ENCODE data around the gene SIPA1L3. TPM values are rescaled to one million over a fixed set of nuclear protein-coding genes. Genes with fewer than 3 reads are reported as not detected.
A peak's percentile ranks its signal among the peaks of the same experiment; 100 is the strongest.

SIPA1L3 gene, protein sequence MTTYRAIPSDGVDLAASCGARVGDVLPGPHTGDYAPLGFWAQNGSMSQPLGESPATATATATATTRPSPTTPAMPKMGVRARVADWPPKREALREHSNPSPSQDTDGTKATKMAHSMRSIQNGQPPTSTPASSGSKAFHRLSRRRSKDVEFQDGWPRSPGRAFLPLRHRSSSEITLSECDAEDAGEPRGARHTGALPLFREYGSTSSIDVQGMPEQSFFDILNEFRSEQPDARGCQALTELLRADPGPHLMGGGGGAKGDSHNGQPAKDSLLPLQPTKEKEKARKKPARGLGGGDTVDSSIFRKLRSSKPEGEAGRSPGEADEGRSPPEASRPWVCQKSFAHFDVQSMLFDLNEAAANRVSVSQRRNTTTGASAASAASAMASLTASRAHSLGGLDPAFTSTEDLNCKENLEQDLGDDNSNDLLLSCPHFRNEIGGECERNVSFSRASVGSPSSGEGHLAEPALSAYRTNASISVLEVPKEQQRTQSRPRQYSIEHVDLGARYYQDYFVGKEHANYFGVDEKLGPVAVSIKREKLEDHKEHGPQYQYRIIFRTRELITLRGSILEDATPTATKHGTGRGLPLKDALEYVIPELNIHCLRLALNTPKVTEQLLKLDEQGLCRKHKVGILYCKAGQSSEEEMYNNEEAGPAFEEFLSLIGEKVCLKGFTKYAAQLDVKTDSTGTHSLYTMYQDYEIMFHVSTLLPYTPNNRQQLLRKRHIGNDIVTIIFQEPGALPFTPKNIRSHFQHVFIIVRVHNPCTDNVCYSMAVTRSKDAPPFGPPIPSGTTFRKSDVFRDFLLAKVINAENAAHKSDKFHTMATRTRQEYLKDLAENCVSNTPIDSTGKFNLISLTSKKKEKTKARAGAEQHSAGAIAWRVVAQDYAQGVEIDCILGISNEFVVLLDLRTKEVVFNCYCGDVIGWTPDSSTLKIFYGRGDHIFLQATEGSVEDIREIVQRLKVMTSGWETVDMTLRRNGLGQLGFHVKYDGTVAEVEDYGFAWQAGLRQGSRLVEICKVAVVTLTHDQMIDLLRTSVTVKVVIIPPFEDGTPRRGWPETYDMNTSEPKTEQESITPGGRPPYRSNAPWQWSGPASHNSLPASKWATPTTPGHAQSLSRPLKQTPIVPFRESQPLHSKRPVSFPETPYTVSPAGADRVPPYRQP (N-terminal part only)
- total RNA-seq (2021; ENCODE audit: unreplicated experiment) (66.3 TPM), Bru-seq, nascent RNA (percentile 76 among the genes with signal in this experiment), BruChase-seq, experiment 1, labeled RNA remaining after a 2-hour chase (percentile 67 among the genes with signal in this experiment), BruChase-seq, experiment 2, labeled RNA remaining after a 6-hour chase (percentile 75 among the genes with signal in this experiment)
- 49.7 TPM for polyA plus RNA-seq (2012; ENCODE audit: insufficient read length)
- long read RNA-seq, partial matches to known transcripts, result 10 of 45 reads
- long read RNA-seq, other reads (novel, unspliced or antisense), result 34 of 45 reads

- peak; percentile 80 for DNase-seq (ENCODE audit: low read depth, low spot score)
- POLR2A ChIA-PET, result interaction anchor here (1.2 kb wide), 1 partner anchor 25 kb away, joined by 6 read pairs; no protein-coding TSS in a partner anchor
- in situ Hi-C loops (cut with HindIII; ENCODE audit: low pct_unique_long_range_greater_than_20kb, low sequenced_read_pairs), result no loop called here
These were observed at the start of gene SIPA1L3 for GRCh38 chr19:37906869-37907734. Gene SIPA1L3, plus strand, starts transcription at chr19:37907208. Its CDS starts 174,358 bp downstream, at chr19:38081566.

More at GRCh38 chr19:37906869-37907734, at the start of gene SIPA1L3:
- CTCF ChIA-PET, result interaction anchor here (0.7 to 1.5 kb wide), 2 partner anchors 25 to 314 kb away, joined by 3 to 9 read pairs; no protein-coding TSS in a partner anchor
- Histone ChIP-seq H3K27ac (ENCODE audit: low read length) (peak within 1 kb of the TSS; percentile 75), H3K4me3 (ENCODE audit: low read depth in 2 of 2, low read length in 2 of 2) (peak within 1 kb of the TSS; percentile 76 to 97), H3K4me1 (ENCODE audit: control insufficient read depth, insufficient read depth, low read length) (peaks cover 10% of the 10 kb centered on the region), H3K36me3 (ENCODE audit: control insufficient read depth, insufficient read depth, low read length) (no peaks in the 10 kb centered on the region), H3K9me3 (ENCODE audit: control insufficient read depth, insufficient read depth, low read depth, low read length) (no peaks in the 10 kb centered on the region), H3K27me3 (ENCODE audit: control insufficient read depth, insufficient read depth, low read length) (no peaks in the 10 kb centered on the region)
- intact Hi-C loops (cut with micrococcal nuclease; ENCODE audit: unreplicated experiment), result loop anchor here (10.0 kb wide), 4 partner anchors 78 to 318 kb away; partner anchors contain the start of gene DPF1
- BruUV-seq (replicated peaks), result no TSS peak
- peak; percentile 98 for ATAC-seq
- TF ChIP-seq SIN3A (IDR thresholded peaks at IDR 0.05; ENCODE audit: borderline replicate concordance, insufficient read depth, low read depth, low read length) (peak; percentile 65; the same call in 1 of the 2 replicates), TCF7L2 (IDR thresholded peaks at IDR 0.05; ENCODE audit: low read depth, low read length) (peak; percentile 91), REST (IDR thresholded peaks at IDR 0.05; ENCODE audit: insufficient read depth in 1 of 2, low read depth in 2 of 2, low read length in 1 of 2) (no peak), POLR2AphosphoS5 (IDR thresholded peaks at IDR 0.05; ENCODE audit: low read depth, low read length) (peak; percentile 65)

All from Panc1 (cell line).